ENCODE measurements around the gene TMEM82.

The TMEM82 gene

DNA sequence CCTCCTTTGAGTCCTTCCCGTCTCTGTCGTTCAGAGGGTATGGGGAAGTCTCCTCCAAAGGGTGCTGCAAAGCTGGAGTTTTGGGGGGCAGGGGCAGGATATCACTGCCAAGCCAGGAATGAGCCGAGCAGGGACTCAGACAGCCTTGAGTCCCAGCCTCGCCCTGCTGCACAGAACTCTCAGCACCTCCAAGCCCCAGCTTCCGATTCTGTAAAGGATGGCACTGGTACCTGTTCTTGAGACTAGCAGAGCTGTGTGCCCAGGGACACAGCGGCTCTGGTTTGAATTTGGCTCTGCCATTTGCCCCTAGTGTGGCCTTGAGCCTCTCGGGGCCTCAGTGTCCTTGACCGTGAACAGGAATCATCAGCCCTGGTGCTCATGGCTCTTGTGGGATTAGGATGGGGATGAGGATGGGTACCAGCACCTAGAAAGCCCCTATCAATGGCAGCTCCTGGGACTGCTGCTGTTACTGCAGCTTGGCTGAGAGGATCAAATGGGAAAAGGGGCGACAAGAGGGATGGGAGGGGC, 14.8 kb downstream of the TMEM82 start:
- DNase-seq (ENCODE audit: low read depth) = no peak

DNA sequence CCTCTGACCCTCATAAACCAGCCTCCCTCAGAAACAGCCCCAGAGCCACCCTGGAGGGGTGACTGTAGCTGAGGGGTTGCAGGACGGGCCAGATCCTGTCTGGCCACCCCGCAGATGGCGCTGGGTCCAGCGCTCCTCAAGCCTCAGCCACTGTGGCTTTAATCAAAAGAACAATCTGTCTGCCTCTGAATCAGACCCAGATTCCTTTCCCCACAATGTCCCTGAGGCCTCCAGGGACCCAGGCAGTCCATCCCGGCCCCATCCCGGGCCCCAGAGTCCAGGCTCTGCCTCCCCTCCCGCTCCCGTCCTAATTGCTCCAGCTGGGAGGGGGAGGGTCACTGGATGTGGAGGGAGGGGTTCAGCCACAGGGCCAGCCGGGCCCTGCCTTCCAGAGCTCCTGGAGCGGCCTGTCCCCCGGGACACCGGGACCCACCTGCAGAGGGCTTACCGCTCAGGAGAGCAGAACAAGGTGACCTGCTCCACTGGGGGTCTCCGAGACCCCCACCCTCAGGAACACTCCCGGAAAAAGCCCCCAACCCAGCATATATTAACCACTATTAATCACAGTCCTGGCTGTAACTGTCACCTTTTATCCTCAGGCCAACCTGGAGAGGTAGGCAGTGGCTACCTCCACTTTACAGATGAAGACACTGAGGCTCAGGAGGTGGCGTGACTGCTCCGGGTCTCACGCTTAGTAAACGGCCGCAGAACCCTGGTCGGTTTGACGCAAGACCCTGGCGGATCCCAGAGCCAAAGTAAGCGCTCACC, 15.5 kb downstream of the TMEM82 start:
- no peak for DNase-seq (ENCODE audit: low read depth)

DNA sequence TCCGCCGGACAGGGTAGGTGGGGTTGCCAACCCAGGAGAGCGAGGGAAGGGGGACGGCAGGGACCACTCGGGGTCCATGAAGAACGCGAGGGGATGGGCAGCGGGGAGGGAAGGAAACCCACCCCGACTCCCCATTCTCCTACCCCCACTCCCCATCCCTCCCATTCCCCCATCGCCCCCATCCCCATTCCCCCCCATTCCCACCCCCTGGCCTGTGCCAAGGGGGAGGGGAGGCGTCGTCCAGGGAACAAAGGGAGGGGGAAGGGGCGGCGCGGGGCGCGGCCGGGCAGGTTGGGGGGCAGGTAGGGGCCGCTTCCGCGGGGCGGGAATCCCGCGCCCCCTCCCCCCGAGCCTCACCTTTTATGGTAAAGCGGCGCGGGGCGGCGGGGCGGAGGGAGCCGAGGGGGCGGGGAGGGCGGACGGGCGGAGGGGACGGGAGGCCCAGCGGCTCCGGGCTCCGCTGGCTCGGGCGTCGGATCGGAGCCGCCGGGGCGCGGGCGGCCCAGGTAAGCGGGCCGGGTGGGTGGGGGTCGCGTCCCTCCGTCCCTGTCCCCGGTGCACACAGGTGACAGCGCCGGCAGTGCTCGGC, 16.1 kb downstream of the TMEM82 start, which contains the start of gene FBLIM1:
Gene FBLIM1, plus strand, starts transcription at position 453 of the 589 bp plus-strand sequence. CDS start 6,189 bp downstream, outside the sequence.
- DNase-seq (ENCODE audit: low read depth) = no peak

DNA sequence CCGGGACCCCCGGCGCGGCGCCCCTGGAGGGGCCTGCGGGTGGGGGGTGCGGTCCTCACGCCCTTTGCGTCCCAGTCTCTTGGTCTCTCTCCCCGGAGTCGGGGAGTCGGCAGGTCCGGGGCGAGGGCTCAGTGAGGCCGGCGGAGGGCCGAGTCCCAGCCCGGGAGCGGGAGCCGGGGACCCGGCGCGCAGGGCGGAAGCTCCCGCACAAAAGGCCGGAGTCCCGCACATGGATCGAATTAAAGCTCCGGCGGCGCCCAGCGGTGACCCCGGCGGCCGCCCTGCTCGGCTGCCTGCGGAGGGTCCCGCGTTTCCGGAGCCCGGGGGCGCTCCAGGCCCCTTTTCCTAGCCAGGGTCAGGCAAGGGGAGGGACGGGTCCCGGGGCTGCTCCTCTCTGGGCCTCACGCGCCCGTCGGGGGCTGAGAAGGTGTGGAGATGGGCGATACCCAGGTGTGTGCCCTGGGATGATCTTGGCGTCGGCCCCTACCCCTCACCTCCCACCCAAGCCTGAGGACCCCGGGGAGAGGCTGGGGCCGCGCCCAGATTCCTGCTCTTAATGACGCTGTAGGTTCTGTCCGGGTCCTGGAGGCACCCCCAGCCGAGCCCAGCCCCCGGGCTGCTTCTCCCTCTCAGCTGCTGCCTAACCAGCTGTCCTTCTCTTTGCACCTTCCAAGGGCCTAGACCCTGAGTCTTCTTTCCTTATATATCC, 16.8 kb downstream of the TMEM82 start:
- DNase-seq (ENCODE audit: low read depth) = no peak

DNA sequence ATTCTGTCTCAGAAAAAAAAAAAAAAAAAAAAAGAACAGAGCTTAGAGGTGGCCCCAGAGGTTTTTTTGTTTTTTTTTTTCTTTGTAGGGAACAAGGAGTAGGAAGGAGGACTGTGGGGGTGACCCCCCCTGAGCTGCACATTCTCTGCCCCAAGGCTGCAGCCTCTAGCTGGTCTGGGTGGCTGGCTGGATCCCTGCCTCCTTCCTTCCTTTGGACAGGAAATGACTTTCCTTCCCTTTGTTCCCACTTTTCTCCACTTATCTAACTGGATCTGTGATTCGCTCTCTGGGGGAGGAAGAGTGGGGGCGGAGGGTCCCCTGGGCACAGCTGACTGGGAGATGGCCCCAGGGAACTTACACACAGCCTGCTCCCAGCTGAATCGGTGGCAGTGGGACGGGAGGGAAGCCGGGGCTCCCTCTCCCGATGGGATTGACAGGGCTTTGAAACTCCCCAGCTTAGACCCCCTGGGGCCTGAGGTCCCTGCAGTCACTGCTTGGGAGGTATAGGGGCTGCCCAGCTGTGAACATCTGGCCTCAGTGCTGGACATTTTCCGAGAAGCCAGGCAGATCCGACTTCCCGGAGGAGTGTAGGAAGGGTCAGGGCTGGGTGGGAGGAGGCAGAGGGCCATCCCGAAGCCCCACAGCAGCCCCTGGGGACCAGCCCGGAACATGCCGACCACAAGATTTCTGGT, 18.4 kb downstream of the TMEM82 start:
- no peak for DNase-seq (ENCODE audit: low read depth)

DNA sequence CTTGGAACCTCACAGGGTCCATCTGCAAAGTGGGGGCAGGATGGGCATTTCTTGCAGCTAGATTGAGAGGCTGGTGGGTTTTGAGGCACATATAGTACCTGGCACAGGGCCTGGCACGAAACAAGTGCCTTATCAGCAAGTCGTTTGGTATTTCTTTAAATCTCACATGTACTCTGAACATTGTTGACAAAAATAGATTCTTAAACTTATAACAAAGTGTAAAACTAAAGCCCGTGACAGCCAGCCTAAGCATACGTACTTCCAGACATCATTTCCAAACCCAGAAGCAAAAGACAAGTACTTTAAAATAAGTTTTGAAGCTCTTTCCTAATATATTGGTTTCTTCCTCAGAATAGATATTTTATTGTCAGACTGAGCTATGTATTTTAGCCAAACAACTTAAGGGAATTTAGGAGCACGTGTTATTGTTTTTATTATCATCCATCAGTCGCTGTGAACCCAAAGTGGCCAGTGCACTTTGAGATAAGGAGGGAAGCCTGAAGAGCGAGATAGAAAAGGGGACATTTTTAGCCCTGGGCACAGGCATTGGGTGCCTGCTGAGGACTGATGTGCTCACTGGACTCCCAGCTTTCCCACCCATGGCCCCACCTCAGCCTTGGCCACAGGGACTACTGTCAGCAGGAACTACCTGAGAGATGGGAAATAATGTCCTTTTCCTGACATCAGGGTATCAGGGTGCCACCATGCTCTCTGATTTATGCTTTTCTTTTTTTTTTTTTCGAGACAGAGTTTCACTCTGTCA, 19.2 kb downstream of the TMEM82 start:
- DNase-seq (ENCODE audit: low read depth) = no peak

DNA sequence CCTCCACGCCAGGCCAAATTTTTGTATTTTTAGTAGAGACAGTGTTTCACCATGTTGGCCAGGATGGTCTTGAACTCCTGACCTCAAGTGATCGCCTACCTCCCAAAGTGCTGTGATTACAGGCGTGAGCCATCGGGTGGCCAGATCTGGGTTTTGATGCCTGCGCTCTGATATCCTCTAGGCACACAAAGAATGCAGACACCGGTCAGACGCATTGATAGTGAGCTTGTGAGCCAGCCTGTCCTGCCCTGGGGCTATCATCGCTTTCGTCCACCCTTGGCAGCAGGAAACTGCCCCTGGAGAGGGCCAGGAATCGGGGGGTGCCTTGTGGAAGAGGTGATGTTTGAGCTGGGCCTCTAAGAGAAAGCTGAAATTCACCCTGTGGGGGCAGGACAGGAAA, 20.2 kb downstream of the TMEM82 start:
- no peak for DNase-seq (ENCODE audit: low read depth)

DNA sequence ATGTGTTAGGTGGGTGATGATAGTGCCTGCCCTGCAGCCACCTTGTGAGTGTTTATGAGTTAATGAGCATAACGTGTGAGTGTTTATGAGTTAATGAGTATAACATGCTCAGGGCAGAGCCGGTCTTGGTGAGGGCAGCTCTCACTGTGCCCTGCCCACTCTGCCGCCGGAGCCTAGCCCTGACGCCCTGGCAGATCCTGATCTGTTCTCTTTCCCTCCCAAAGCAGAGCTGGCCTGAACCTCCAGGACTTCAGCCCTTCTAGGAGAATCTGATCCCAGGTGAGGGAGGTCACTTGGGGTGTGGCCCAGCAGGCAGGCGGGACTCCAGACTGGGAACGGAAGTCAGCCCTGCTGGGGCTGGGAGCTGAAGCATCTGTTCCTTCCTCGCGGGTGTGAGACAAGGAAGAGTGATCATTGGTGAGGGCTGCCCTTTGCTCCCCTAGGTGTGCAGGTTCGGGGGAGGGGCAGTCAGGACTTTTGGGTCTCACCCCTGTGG, 22.0 kb downstream of the TMEM82 start:
- DNase-seq (ENCODE audit: low read depth) = no peak

DNA sequence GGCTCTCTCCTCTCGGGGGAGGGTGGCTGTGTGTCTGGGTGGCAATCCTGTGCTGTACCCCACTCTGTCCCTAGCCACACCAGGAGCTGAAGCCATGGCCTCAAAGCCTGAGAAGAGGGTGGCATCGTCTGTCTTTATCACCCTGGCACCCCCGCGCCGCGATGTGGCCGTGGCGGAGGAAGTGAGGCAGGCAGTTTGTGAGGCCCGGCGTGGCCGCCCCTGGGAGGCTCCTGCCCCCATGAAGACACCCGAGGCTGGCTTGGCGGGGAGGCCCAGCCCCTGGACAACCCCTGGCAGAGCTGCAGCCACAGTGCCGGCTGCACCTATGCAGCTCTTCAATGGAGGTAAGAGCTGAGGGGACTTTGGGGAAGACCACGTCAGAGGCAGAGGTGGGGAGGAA, 22.6 kb downstream of the TMEM82 start:
- DNase-seq (ENCODE audit: low read depth) = no peak

DNA sequence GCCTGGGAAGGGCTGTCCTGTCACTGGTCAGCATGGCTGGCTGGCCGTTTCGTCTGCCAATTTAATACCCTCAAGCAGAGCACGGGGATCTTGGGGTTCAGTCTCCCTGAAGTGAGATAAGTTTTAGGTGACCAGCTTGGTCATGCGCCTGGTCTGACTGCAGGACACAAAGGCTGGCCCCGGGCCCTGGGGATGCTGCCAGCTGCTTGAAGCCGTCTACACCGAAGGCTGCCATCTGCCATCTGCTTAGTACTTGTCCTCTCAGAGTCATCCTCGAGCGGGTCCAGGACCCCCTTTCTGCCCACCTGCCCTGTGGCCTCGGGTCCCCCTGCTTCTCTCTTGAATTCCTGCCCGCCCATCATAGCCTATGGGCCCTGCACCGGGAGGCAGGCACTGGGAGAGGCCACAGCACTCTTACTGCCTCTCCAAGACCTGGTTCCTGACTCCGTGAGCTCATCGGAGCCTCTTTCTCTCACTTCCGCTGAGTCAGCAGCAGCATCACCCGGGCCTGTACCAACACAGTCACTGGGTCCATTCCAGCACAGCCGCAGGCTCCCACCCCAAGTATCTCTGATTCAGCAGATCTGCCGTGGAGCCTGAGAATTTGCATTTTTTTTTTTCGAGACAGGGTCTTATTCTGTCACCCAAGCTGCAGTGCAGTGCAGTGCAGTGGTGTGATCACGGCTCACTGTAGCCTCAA, 23.3 kb downstream of the TMEM82 start:
- DNase-seq (ENCODE audit: low read depth) = no peak

DNA sequence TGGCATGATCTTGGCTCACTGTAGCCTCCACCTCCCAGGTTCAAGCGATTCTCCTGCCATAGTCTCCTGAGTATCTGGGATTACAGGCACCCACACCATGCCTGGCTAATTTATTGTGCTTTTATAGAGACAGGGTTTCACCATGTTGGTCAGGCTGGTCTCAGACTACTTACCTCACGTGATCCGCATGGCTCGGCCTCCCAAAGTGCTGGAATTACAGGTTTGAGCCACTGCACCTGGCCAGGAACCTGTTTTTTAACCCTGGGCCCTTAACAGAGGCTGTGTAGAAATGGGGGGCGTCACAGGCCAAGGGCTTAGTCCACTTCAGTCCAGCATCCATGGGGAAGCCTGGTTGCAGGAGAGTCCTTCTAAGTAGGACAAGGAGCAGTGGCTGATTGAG, 25.6 kb downstream of the TMEM82 start:
- no peak for DNase-seq (ENCODE audit: low read depth)

DNA sequence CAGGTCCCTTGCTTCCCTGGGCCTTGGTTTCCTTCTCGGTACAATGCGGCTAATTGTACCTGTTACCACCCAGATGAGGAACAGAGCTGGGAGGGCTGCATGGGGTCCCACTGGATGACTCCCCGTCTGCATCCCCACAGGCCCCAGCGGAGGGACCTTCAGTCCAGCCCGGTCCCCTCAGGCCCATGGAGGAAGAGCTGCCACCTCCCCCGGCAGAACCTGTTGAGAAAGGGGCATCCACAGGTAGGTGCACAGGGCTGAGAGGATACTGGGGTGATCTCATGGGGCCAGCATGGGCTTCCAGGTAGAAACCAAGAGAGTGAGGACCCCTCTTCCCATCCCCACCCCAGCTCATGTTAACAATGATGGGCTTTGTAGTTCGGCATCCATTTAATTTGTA, 26.1 kb downstream of the TMEM82 start:
- DNase-seq (ENCODE audit: low read depth) = no peak

DNA sequence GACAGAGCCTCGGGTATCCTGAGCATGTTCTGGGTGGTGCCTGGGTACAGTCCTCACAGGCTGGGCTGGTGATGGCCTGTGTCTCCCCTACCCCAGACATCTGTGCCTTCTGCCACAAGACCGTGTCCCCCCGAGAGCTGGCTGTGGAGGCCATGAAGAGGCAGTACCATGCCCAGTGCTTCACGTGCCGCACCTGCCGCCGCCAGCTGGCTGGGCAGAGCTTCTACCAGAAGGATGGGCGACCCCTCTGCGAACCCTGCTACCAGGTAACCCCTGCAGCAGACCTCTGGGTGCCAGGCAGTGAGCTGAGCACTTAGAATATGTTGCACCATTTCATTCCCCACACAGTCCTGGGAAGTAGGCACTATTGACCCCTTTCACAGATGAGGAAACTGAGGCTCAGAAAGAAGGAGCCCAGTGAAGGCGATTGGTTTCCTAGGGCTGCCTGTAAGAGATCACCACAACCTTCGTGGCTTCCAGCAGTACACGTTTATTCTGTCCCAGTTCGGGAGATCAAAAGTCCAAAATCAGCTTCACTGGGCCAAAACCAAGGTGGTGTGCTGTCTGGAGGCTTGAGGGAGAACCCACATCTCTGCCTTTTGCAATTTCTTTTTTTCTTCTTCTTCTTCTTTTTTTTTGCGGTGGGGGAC, 28.1 kb downstream of the TMEM82 start:
- DNase-seq (ENCODE audit: low read depth) = no peak

DNA sequence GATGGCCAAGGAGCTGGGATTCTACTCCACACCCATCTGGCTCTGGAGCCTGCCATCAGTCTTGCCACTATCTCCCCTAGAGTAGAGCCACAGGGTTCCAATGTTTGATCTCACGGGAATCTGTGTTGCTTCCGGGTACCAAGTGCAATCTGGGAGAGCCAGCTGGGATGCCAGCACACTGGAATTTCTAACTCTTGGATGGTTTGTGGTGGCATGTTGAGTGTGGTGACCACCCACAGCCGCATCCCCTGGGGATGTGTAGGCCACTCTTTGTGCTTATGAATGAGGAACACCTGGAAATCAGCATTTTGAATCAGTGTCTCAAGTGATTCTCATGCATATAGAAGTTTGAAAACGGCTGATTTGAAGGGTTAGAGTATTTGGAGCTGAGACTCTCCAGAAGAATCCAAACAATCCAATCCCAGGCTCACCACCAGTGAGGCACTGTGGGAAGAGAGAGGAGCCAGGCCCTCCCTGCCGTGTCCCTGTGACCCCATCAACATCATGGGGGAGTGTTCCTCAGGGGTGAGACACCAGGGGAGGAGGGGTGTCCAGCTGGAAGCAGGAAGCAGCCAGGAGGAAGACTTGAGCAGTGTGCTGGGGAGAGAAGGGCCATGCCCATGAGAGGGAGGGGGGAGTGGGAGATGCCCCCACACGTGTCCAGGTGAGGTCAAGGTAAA, 29.7 kb downstream of the TMEM82 start:
- no peak for DNase-seq (ENCODE audit: low read depth)

DNA sequence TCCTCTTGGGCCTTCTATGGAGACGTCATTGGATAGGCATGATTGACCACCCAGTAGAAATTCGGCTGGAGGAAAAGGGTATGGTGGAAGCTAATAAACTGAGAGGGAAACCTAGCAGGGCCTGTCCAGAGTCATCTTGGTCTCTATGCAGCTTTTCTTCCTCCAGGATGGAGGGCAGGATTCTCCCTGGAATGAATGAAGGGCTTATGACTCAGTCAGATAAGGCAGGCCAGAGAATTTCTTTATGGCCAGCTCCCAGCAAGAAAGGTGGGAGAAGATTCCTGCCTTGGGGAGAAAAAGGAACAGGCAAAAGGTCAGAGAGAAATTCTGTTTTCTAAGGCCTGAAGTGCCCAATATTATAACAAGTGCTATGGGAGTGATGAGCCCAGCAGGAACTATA, 33.4 kb downstream of the TMEM82 start:
- DNase-seq (ENCODE audit: low read depth) = no peak

DNA sequence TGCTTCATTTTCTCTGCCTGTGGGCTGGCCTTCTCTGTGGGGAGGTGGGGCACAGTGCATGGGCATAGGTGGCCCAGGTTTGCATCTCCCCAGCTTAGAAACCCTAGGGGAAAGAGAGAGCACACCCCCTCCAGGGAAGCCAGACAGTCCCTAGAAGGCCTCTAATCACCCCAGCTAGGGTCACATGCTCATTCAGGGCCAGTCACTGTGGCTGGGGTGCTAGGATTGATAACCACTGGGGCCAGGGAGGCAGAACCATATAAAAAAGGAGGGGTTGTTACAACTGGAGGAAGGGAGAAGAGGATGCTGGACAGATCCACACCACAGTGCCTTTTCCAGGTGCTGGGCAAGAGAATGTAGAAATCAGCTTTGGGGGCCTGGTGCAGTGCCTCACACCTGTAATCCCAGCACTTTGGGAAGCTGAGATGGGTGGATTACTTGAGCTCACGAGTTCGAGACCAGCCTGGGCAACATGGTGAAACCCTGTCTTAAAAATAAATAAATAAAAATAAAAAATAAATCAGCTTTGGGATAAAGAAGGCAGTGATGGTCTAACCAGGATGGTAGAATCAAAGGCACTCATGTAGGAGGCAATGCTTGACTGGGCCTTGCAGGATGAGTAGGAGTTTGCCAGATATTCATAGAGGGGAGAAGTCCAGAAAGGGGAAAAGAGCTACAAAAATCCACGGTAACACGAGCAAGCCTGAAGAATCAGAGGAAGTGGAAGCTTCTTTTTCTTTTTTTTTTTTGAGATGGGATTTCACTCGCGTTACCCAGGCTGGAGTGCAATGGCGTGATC, 35.8 kb downstream of the TMEM82 start:
- no peak for DNase-seq (ENCODE audit: low read depth)

DNA sequence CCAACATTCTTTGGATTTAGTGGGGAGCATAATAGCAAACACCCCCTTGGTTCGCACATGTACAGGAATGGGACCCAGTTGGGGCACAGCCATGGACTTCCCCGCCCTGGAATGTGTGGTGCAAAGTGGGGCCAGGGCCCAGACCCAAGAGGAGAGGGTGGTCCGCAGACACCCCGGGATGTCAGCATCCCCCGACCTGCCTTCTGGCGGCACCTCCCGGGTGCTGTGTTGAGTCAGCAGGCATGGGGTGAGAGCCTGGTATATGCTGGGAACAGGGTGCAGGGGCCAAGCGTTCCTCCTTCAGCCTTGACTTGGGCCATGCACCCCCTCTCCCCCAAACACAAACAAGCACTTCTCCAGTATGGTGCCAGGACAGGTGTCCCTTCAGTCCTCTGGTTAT, 43.4 kb downstream of the TMEM82 start:
- DNase-seq (ENCODE audit: low read depth) = no peak

DNA sequence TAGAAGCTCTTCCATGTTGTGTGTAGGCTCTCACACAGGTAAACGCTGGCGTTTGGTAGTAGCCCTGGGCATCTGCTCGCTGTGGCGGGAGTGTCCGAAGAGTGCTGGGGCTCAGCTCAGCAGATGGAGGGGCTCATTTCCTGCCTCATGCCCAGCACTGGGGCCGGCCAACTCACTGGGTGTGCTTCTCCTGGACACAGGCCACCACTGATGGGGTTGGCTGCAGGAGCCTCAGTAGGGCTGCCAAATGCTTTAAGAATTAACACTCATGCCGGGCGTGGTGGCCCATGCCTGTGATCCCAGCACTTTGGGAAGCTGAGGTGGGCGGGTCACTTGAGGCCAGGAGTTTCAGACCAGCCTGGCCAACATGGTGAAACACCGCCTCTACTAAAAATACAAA, 44.3 kb downstream of the TMEM82 start:
- DNase-seq (ENCODE audit: low read depth) = no peak

Data from activated gamma-delta T cell treated with anti-CD3 and anti-CD28 coated beads, Interleukin-2, amount 50 U/mL, for 16 hours (primary cell).